NCI-H1105 (cell line): ENCODE data around the gene ANXA1.

ENCODE experiments used
- DNase-seq: peaks from one replicate; lab custom pipeline; 2025; lab: John Stamatoyannopoulos, UW

The ANXA1 gene

DNA sequence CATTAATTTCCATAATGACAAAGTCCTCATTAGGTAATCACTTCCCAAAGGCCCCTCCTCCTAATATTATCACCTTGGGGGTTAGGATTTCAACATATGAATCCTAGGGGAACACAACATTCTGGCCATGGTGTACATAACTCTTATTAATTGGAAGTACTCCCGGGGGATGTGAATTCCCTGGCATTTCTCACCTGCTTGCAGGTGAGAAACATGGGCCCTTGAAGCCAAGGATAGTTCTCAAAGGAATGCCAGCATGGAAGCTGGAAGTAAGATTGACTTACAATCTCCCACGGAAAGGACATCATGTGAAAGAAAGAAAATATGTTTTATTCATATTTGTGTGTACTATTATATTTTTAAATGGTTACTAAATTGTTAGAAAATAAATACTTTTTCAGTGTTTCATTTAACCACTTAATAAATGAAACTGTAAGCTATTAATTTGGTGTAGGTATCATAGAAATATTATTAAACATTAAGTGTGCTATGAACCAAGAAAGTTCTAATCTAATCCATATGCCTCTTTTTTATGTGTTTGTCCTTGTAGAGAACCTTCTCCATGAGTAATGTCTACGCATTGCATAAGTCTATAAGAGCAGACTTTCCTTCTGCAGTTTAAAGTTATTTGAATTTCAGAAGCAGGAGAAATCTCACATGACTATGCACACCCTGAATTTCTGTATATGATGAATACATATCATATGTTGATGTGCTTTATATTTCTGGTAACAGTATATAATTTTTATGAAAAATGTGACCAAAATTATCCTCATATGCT lies 59.4 kb downstream of the ANXA1 start:
- DNase-seq = no peak

GRCh38 chr9:73213300-73213699 lies 61.6 kb downstream of the ANXA1 start:
- no peak for DNase-seq

- no peak for DNase-seq
Measured at GRCh38 chr9:73215249-73215648, 63.6 kb downstream of the ANXA1 start.

DNA sequence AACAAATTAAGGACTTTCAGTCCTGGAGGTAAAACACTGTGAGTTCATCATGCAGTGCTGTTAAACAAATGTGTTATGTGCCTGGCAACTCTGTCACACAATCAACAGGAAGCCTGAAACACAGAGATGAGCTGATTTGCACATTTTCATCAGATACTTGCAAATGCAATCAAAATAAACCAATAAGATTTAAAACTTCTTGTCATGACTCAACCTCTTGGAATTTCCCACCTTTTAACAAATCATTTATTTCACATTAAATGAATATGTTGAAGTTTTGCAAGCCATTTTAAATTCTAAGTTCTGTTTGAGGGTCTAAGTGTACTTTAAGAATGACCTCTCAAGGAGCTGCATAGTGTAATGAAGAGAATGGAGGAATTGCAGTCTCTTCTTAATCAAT lies 64.4 kb downstream of the ANXA1 start:
- DNase-seq = no peak
